DMS 273 (cell line): ENCODE measurements around the gene CLASP1.

Source experiments
- DNase-seq: peaks from one replicate; lab custom pipeline; 2025; ENCODE audit not compliant: unreplicated experiment; lab: John Stamatoyannopoulos, UW

The CLASP1 gene

GRCh38 chr2:121295911-121296650 lies 353.2 kb downstream of the CLASP1 start:
- DNase-seq: no peak

DNA sequence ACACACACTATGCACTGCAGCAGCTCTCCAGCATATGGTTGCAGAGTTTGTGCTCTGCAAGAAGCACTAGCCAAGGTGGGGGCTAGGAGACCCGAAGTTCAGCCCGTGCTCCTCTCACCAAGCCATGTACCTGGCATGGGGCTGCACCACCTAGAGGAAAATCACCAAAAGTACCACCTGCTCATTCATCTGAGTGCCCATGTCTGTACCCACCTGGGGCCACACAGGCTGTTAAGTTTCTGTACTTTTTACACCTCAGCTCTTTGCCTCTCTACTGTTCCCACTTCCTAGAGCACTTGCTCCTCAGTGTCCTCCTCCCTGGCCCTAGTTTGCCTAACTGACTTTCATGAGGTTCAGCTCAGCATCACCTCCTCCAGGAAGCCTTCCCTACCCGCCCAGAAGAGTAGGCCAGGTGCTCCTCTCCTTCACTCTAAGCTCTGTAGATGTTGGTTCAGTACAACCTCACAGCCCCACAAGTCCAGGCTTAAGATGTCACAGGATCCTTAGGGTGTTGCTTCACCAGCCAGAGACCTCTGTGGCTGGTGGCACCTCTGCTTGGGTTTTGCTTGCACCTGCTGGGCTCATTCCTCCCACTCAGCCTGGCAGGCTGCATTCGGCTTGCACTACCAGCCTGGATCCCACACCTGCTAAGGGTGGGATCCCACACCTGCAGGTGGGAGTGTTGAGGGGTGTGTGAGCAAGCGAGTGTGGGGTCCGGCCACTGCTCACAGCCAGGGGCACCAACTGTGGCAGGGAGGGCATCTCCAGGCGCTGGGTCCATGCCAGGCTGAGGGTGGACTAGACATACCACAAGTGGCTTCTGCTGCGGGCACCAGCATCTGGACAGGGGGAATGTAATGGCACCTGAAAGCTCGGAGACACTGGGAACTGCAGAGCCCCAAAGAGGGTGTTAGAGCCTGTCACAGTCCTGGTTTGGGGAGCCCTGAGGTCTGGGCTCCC lies 354.1 kb downstream of the CLASP1 start:
- DNase-seq: no peak

DNA sequence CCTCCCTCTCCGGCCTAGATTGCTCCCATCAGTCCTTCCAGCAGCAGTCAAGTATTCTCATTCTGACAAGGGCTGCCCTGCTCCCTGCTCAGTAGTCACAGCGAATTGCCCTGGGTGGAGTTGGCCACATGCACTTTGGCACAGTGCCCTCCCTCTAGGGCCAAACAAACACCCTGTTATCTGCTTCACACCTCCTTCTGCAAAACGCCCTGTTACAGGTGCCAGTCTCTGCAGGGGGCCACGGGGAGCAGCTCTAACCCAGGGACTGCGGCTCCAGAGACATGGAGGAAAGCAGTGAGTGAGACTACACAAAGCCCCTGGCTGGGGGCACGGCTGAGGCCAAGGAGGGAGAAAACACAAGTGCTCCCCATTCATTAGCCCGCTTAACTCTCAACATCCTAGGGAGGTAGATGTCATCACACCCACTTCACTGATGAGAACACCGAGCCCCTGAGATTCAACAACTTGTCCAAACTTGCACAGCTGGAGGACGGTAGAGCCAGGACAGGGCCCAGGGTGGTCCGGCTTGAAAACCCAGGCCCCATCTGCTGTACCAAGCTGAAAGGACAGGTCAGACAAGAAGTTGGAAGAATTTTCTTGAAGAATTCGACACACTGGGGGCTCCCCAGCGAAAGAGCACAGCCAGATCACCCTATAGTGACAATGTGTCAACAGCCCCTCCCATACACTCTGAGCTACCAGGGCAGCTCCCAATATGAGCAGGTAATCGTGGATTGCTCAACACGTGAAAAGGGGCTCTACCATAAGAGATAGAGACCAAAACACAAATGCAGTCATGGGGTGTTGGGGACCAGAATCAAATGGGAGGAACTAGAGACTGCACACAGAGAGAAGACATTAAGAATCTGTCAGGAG lies 355.6 kb downstream of the CLASP1 start:
- peak; percentile 23 for DNase-seq

DNA sequence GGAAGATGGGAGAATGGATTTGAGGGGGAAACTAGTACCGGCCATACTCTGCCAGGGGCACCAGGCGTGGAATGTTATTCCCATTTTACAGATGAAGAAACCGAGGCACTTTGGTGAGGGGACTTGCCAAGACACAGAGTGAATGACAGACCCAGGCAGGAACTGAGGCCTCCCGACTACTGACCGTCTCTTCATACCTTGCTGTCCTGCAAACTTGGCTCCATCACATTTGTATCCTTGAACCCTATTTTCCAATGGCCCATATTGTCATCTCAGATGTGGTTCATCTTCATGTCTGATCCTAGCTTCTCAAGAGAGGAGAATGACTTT lies 358.0 kb downstream of the CLASP1 start:
- DNase-seq: no peak

DNA sequence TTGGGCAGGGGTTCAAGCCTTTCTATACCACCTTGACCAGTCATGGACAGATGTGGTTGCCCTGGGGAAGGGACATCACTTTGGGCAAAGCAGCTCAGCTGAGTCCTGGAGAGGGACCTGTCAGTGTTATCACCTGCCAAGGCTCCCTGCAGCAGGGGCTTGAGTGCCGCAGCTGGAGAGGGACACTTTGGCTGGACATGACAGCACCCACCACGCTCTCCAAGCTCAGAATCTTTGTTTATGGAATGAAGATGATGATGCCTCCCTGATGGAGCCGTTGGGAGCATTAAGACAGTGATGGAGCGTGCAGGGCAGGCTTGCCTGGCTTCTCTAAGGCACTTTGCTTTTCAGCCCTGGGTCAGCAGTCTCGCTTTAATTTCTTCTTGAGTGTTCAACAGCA lies 360.0 kb downstream of the CLASP1 start:
- no peak for DNase-seq

GRCh38 chr2:121288454-121289231 lies 360.6 kb downstream of the CLASP1 start:
- no peak for DNase-seq

DNA sequence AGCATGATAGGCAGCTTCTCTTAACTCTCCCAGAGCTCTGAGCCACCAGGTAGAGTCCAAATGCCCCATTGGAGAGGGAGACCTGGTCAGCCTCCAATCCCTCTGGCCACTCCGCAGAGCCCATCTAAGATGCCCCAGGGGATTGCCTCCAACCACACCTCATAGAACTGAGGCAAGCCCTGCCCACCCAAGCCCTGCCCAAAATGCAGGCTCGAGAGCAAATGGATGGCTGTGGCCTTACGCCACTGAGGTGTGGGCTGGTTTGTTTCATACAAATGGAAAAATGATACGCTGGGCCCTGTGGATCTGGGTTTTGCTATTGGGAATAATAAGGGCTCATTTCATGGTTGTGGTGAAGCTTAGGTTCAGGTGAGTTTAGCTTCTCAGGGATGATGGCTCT lies 361.3 kb downstream of the CLASP1 start:
- DNase-seq: no peak
